Inferior parietal cortex (tissue), 1 donor: ENCODE results near the gene BCAS3.
"Not testable (repeated sequence)": the region's sequence is repeated elsewhere in the genome, so short reads cannot be mapped to it uniquely, and the experiment has no call there.

Experiments
- DNase-seq: peaks from one replicate; pipeline ENCODE4 v3.0.0-alpha.2; 2016; ENCODE audit errors: extremely low spot score

Gene BCAS3

DNA sequence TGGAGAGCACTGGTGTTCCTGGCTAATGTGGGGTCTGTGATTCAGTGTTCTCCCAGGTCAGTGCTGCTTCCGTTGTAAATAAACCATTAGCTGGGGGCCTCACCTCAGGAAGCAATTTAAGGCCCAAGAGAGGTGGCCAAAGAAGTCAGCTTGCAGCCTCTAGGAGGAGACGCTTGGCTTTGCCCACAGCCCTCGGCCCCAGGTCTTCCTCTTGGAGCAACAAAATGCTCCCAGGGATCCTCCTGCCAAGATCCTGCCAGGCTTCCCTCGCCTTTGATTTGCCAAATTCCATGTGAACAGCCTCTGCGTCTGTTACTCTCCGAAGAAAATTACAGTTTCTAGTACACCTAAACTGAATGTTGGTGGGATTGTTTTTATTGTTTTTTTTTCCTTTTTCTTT, 659.6 kb downstream of the BCAS3 start:
- DNase-seq: no peak

DNA sequence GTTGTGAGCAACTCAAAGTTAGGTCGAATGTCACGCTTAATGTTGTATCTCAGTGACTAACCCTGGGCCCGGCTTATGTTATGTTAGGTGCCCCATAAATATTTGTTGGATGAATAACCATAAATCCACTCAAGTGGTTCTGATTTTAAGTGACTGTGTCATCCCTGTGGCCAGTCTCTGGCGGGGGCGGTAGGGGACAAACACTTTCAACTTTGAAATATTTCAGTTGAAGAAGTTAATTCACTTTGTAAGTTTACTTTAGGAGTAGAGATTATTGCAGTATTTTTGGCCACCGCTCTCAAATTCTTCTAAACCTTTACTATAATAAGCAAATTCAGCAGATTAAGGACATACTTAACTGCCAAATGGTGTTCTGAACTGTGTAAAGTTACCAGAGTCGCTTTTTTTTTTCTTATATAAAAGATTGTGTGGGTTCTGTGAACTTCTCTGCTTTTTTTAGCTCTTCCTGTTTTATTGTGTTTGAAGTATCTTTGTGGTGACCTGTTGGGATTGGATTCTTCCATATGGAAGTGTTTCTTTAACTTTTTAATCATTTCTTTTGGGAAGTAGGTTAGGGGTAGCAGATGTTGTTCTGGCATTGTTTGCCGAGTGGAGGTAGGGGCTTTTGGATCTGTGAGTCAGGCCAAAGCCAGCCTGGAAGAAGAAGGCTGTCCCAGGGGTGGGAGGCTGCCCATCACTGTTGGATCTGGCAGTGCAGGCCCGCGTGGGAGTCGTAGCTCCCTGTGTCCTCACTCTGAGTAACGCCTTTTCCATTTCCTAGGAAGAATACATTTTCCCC, 660.5 kb downstream of the BCAS3 start:
- DNase-seq: no peak

DNA sequence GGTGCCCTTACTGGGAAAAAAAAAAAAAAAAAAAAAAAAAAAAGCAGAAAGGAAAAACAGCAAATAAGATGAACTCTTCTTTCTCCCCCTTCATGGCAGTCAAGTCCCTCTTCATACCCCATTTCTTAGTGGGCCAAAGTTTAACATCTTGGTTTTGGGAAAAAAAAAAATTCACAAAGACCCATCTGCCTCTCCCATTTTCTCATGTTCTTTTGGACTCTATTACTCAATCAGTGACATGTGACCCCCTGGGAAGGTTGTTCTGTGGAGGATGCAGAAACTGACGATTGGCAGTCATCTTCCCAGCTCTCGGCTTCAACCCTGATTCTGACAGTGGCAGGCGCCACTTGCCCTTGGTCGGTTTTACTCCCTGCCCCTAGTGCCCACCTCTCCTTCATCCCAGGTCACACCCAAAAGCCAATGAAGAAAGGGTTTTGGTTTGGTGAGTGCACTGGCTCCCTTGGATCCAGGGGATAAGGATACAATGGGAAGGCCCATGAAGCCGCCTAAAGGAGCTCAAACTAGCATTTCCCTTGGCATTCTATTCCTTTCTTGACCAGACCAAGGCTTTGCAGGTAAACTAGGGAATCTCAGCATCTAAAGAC, 661.3 kb downstream of the BCAS3 start:
- DNase-seq: no peak

DNA sequence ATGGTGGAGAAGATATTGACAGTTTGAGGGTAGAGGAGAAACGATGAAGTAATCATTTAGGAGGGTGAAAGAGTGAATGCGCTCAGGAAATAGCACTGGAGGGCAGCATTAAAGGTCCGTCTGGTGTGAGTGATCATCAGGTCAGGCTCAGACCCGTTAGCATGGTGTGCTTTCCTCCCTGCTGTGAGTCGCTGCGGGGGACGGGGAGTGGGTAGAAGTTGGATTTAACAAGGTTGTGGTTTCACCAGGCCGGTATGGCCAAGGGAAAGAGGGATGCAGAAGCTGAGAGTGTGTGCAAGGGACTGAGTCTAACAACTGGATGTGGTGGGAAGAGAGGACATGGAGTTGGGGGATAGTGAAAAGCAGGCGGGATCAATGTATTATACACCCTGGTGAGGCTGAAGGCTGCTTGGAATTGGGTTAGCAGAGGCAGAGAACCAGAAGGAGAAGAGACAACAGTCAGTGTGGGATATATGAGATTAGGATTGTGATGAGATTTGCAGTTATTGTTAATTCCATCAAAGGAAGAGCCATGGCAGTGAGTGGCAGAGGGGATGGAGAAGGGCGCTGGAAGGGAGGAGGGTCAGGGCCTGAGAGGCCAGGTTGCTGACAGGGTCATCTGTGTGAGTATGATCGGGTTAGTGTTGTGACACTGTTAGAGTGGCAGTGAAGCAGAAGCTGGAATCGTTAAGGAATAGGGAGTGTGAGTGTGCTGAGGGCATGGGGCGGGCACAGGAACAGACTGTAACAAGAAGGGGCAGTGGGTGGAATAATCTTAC, 663.0 kb downstream of the BCAS3 start:
- DNase-seq: no peak

DNA sequence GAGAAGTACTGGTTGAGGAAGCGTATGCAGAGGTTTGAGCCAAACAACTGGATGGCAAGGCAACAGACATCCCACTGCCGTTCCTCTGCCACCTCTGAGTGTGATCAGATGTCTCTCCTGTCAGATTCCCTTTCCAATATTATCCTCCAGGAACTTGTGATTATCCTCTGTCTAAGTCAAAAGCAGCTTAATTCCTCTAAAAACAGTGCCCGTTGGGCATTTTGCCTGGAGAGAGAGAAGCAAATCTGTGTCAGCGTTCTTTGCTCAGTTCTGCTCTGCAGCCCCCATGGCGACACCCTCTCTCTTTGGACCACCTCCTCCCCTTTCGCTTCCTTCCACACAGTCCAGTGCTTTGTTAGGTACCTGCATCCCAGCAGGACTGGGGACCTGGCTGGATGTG, 665.9 kb downstream of the BCAS3 start:
- no peak for DNase-seq

- no peak for DNase-seq
Observed at GRCh38 chr17:61345061-61345460, 667.4 kb downstream of the BCAS3 start.

- DNase-seq: no peak
Observed at GRCh38 chr17:61345825-61346666, 668.4 kb downstream of the BCAS3 start.

DNA sequence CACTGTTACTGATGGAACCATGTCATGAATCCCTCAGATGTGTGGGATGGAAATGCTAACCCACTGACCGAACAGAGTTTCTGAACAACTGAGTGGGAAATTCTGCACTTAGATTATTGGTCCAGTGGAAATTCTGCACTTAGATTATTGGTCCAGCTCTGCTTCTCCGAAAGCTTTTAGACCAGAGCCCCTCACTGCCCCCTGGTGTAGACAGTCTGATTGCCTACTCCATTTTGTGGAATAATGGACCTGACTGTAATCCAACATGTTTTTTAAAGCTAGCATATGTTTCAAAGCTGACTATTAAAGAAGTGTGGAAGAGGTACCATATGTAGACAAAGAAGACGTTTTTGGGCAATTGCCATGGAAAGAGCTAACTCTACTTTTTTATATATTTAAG, 671.7 kb downstream of the BCAS3 start:
- DNase-seq: peak; percentile 13

- DNase-seq: no peak
Observed at GRCh38 chr17:61351745-61352407, 674.2 kb downstream of the BCAS3 start.

- no peak for DNase-seq
Observed at GRCh38 chr17:61352408-61352770, 674.7 kb downstream of the BCAS3 start.

GRCh38 chr17:61352781-61353491, 675.3 kb downstream of the BCAS3 start:
- no peak for DNase-seq

GRCh38 chr17:61353615-61354014, 676.0 kb downstream of the BCAS3 start:
- no peak for DNase-seq

DNA sequence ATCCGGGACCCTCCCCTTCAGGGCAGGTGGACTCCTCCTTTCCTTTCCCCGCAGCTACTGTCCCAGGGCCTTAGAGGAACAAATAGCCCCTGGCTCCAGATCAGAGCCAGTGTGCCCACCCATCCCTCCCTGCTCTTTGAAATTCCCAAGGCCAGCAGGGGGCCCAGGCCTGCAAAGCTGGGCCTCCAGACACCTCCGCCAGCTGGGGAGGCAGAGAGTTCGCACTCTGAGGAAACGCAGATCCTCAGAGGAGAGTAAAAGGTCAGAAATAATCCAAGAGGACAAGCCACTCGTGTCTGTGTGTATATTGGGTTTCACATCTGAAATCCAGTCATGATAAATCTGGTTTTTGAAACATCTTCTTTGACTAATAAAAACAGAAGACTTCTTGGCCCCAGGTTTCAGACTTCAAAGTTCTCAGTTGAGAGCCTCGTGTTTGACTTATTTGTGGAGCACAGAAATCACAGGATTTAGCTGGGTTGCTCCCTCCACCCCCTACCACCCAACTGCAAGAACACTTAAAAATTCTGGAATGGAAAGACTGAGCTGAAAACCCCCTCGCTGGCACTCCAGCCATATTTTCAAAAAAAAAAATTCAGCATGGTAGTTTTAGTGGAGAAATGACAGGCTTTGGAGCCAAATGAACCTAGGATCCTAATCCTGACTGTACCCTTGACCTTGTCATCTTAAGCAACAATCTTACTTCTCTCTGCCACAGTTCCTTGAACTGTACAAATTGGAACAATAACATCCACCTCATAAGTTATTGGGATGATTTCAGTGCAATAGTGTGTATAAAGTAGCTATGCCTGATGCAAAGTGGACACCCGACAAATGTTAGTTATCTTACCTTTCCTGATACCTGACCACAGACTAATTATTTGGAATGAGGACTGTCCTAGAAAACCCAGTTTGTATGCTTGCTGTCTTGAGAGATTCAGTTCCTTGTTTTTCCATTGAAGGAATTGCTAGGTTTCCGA, 677.5 kb downstream of the BCAS3 start:
- no peak for DNase-seq

GRCh38 chr17:61357061-61357460, 679.4 kb downstream of the BCAS3 start:
- DNase-seq: not testable (repeated sequence)

- not testable (repeated sequence) for DNase-seq
Observed at GRCh38 chr17:61359513-61359912, 681.9 kb downstream of the BCAS3 start.

DNA sequence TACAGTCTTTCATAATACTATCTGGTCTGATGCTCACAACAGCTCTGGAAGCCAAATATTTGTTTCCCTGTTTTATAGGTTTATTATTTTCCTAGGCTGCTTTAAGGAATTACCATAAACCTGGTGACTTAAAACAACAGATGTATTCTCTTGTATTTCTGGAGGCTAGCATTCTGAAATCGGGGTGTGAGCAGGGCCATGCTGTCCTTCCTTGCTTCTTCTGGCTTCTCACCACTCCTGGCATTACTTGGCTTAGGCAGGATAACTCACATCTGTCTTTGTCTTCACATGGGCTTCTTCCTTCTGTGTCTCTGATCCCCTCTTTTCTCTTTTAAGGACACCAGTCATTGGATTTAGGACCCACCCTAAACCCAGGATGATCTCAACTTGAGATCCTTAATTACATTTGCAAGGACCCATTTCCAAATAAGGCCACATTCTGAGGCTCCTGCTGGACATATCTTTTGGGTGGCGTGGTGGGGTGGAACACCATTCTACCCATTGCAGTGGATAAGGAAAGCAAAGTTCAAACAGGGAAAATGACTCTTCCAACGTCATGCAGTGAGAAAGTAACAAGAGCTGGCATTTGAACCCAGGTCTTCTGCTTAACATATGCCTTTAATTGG, 682.8 kb downstream of the BCAS3 start:
- DNase-seq: no peak

GRCh38 chr17:61361084-61361483, 683.4 kb downstream of the BCAS3 start:
- no peak for DNase-seq

DNA sequence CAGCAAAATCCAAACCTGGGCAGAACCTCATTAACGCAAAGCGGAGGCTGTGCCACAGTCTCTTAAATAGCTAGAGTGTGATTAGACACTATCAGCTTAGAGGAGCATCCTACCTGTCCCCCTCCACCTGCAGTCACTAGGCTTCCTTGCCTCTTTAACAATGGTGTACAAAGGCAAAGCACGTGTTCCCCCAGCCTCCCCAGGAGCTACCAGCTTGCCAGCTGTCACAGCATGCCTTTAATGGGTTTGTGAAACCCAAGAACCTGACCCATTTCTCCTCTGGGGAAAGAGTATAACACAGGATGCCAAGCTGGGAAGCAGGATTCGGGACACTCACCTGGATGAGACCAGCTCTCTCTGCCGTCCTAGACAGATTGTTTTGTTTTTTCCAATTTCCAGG, 684.7 kb downstream of the BCAS3 start:
- no peak for DNase-seq
